HG02610 (cell line): ENCODE measurements around the gene TOPORS.

Experiments
- ATAC-seq: cut with Tn5 transposase; IDR thresholded peaks from one replicate; pipeline ENCODE4 v1.9.1; 2021; ENCODE audit warnings: mild to moderate bottlenecking, moderate library complexity; ENCODE audit not compliant: unreplicated experiment

TOPORS gene

GRCh38 chr9:32508728-32509127 lies 43.7 kb downstream of the TOPORS start:
- ATAC-seq, result no peak

- no peak for ATAC-seq
Measured at GRCh38 chr9:32503008-32503407, 49.4 kb downstream of the TOPORS start.

GRCh38 chr9:32502464-32502863 lies 49.9 kb downstream of the TOPORS start:
- ATAC-seq, result no peak

- no peak for ATAC-seq
Measured at GRCh38 chr9:32501868-32502267, 50.5 kb downstream of the TOPORS start.

GRCh38 chr9:32500768-32501167 lies 51.6 kb downstream of the TOPORS start:
- ATAC-seq, result no peak

- no peak for ATAC-seq
Measured at GRCh38 chr9:32497921-32498320, 54.5 kb downstream of the TOPORS start.

- no peak for ATAC-seq
Measured at GRCh38 chr9:32490601-32491000, 61.8 kb downstream of the TOPORS start.
